ENCODE data around the gene TAPBPL.

TAPBPL gene

GRCh38 chr12:6437586-6437985, 14.3 kb upstream of the TAPBPL start:
- DNase-seq (ENCODE audit: low spot score): no peak

- DNase-seq (ENCODE audit: low spot score): no peak
Observed at GRCh38 chr12:6438345-6438744, 13.5 kb upstream of the TAPBPL start.

- DNase-seq (ENCODE audit: low spot score): no peak
Observed at GRCh38 chr12:6440391-6440790, 11.5 kb upstream of the TAPBPL start.

GRCh38 chr12:6442836-6443235, 9.0 kb upstream of the TAPBPL start:
- DNase-seq (ENCODE audit: low spot score): no peak

DNA sequence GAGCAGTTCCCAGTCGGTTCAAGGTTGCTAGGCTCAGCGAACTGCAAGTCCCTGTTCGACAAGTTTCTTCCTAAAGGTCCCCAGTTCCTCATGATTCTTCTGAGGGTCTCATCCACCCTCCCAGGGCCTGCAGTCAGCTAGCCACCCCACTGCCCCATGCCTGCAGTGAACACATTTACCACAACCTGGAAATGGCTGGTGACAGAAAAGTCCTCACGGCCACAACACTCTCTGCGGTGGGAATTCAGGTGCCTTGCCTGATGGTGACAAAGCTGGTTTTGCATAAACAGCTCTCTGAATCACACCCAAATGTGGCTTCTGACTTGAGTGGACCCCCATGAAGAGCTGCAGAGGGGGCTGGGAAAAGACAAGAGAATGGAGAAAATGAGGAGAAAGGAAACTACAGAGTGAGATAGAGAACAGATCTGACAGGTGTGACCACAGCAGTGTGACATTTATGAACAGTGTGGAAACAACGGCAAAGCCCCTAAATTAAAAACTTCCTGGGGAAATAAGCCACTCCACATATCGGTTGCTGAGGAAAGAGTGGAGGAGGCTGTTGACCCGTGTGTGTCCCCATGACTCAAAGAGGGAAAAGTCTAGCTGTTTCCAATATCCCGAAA, 8.4 kb upstream of the TAPBPL start:
- DNase-seq (ENCODE audit: low spot score): no peak

- no peak for DNase-seq (ENCODE audit: low spot score)
Observed at GRCh38 chr12:6444031-6444430, 7.8 kb upstream of the TAPBPL start.

DNA sequence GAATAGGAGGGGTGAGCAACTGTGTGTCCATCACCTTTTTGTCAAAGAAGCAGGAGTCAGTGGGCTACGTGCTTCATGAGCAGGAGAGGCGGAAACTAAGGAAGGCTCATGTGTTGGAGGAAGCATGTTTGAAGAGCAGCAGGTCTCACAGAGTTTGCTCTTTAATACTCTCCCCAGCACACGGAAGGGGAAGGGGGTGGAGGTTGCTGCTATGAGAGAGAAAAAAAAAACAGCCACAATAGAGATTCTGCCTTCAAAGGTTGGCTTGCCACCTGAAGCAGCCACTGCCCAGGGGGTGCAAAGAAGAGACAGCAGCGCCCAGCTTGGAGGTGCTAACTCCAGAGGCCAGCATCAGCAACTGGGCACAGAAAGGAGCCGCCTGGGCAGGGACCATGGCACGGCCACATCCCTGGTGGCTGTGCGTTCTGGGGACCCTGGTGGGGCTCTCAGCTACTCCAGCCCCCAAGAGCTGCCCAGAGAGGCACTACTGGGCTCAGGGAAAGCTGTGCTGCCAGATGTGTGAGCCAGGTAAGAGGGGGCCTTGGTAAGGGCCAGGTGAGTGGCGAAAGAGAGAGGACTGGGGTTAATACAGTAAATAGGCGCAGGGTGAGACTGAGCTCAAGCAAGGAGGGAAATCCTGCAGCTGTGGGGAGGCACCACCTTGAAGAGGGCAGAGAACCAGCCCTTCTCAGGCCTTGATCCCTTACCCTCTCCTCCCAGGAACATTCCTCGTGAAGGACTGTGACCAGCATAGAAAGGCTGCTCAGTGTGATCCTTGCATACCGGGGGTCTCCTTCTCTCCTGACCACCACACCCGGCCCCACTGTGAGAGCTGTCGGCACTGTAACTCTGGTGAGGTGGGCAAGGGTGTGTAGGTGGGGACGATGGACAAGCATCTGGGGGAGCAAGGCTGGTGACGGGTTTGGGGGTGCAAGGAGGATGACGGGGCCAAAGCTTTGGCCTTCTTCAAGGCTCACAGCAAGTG, 6.8 kb upstream of the TAPBPL start, which contains the start of gene CD27:
Gene CD27, plus strand, starts transcription at position 252 of the 985 bp plus-strand sequence. Its CDS starts 141 bp downstream, at position 393.
- DNase-seq (ENCODE audit: low spot score): no peak

DNA sequence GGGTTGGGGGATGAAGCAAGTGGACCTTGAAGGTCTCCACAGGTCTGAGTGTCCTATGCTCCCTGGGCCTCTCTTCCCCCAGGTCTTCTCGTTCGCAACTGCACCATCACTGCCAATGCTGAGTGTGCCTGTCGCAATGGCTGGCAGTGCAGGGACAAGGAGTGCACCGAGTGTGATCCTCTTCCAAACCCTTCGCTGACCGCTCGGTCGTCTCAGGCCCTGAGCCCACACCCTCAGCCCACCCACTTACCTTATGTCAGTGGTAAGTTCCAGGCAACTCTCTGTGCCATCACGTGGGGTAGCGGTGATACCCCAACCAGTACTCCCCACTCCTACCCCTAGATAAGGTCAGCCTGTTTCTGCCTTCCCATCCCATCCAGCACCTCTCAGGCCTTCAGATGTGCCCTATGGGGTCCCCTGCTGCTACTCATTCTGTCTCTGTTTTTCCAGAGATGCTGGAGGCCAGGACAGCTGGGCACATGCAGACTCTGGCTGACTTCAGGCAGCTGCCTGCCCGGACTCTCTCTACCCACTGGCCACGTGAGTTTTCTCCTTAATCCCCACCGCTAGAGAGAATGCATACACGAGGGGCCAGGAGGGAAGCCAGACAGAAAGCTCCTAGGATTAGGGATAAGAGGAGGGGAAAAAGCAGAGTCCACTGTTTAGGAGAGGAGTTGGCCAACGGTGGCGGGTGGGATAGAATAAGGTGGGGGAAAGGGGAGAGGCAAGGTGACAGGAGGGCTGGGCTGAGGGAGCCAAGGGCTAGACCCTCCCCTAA, 1.6 kb upstream of the TAPBPL start:
- no peak for DNase-seq (ENCODE audit: low spot score)

GRCh38 chr12:6450869-6451347, 934 bp upstream of the TAPBPL start:
- DNase-seq (ENCODE audit: low spot score): no peak

DNA sequence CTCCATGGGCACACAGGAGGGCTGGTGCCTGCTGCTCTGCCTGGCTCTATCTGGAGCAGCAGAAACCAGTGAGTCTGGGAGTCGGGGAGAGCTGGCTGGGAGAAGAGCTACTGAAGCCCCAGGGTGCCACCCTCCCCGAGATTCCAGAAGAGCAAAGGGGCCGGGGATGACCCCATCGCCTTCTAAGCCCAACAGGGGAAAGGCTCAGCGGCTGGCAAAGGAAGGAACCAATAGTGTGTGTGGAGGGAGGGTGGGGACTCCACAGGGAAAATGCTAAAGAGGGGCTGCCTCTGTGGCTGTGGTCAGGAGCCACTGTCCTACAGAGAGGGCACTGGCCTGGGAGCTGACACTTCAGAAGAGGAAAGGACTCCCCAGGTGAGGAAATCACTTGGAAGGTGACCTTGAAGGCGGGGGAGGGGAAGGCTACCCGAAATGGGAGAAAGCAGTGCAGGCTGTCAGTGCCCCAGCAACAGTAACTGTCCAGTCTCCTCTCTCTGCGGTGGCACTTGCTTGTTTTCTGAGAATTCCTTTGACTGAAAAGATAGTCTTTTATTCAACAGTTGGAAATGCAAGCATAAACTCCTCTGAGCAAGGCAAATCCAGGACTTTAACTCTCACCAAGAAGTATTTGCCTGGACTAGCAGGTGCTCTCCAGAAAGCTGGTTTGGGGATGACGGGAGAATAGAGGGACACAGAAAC, 552 bp downstream of the TAPBPL start:
- DNase-seq (ENCODE audit: low spot score): no peak

DNA sequence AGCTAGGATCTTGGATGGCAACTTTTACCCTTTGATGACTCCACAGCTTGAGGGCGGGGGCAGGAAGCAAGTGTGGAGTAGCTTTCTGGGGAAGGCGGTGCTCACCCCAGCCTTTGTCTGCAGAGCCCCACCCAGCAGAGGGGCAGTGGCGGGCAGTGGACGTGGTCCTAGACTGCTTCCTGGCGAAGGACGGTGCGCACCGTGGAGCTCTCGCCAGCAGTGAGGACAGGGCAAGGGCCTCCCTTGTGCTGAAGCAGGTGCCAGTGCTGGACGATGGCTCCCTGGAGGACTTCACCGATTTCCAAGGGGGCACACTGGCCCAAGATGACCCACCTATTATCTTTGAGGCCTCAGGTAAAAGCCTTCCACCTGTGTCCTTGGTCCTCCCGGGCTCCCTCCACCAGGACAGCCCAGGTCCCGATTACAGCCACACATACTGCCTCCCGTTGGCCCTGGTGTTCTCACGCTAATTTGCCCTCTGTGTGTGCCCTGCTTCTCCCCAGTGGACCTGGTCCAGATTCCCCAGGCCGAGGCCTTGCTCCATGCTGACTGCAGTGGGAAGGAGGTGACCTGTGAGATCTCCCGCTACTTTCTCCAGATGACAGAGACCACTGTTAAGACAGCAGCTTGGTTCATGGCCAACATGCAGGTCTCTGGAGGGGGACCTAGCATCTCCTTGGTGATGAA, 1.2 kb downstream of the TAPBPL start:
- DNase-seq (ENCODE audit: low spot score): no peak

- DNase-seq (ENCODE audit: low spot score): no peak
Observed at GRCh38 chr12:6457220-6457945, 5.5 kb downstream of the TAPBPL start.

DNA sequence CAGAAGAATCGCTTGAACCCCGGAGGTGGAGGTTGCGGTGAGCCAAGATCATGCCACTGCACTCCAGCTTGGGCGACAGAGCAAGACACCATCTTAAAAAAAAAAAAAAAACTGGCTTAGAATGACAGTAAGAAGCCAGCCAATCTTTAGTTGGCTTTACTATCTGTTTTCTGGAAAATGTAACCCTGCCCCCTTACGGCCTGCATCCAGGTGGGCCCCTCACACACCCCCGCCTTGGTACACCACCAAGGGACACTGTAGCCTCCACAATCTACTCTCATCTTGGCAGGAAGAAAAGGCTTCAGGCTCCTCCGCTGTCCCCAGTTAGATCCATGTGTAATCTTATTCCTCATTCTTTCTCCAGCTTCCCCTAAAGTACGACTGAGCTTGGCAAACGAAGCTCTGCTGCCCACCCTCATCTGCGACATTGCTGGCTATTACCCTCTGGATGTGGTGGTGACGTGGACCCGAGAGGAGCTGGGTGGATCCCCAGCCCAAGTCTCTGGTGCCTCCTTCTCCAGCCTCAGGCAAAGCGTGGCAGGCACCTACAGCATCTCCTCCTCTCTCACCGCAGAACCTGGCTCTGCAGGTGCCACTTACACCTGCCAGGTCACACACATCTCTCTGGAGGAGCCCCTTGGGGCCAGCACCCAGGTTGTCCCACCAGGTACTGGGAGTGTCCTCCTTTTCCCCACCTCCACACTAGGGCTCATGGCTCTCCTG, 6.6 kb downstream of the TAPBPL start:
- DNase-seq (ENCODE audit: low spot score): no peak

- no peak for DNase-seq (ENCODE audit: low spot score)
Observed at GRCh38 chr12:6459004-6459337, 7.1 kb downstream of the TAPBPL start.

DNA sequence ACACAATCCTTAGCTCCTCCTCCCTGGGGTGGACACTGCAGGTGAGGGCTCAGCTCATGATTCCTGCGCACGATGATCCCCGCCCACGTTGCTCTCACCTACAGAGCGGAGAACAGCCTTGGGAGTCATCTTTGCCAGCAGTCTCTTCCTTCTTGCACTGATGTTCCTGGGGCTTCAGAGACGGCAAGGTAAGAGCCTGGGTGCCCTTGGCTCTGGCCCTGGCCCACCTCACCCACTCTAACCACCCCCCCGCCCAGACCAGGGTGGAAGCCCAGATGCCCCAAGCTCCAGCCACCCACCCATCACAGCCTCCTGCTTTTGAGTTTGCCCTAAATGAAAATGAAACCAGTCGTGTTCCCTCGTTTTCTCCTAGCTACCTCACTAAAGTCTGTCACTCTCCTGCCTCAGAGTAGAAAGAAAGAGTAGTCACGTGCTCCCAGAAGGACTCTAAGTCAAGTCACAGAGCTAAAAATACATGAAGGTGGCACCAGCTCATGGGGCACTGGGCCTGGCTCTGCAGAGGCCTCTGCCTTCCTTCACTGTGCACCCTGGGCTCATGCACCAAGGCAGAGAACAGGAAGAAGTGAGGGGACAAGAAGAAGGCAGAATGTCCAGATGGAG, 9.0 kb downstream of the TAPBPL start:
- no peak for DNase-seq (ENCODE audit: low spot score)

DNA sequence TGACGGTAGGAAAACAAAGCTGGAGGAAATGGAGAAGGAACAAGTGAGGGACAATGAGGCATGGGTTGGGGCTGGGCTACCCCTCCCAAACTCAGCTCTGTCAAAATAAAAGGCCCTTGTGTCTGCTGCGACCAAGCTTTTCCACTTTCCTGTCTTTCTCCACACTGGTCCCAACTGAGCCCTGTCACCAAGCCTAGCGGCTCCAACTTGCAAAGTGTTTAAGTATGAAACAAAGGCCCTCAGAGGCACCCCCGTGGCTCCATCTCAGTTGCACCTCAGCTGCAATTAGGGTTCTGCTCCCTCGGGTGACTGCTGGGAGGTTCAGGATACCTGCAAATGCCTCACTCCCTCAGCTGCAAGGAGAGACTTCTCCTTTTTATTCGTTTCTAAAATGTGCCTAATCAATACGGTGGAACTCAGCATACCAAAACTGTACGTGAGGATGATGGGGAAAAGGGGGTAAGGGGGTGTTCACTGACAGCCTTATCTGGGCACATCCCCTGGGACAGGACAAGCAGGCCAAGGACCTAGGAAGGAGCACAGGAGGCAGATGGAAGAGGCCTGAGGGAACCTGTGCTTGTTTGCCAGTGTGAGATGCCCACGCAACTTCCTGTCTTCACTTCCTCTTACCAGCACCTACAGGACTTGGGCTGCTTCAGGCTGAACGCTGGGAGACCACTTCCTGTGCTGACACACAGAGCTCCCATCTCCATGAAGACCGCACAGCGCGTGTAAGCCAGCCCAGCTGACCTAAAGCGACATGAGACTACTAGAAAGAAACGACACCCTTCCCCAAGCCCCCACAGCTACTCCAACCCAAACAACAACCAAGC, 9.8 kb downstream of the TAPBPL start:
- peak; percentile 49 for DNase-seq (ENCODE audit: low spot score)

DNA sequence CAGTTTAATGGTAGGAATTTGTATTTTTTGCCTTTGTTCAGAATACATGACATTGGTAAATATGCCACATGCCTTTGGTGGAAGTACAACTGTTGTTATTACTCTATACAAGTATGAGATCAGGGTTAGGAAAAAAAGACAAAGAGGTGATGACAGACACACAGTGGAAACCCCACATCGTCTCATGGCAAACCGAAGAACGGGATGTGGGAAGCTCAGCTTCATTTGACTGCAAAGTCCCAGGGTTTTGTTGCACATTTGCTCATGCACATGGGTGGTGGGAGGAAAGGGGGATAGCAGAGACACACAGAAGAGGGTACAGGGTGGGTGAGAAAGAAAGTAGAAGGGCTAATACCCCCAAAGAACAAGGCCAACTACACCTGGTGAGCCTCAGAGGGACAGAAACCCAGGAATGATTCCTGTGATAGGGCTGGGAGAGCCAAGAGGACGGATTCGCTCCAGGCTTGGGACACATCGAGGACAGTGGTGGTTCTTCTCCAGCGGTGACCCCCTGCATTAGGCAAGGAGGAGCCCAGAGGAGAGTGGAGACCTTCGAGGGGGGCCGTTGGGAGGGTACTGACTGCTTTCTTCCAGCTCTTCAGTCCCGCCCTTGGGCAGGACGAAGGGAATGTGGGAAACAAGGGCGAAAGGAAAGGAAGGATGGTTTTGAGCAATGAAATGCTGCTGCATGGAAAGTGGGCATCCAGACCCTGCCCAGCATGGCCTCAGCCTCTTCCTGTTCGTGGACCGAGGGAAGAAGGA, 10.6 kb downstream of the TAPBPL start:
- no peak for DNase-seq (ENCODE audit: low spot score)

GRCh38 chr12:6463216-6463615, 11.4 kb downstream of the TAPBPL start:
- no peak for DNase-seq (ENCODE audit: low spot score)

Measured in putamen (tissue), 1 donor.